ENCODE data around the gene FGR. TPM values are rescaled to one million over a fixed set of nuclear protein-coding genes. Genes with fewer than 3 reads are reported as not detected.

Gene FGR
- total and polyA plus RNA-seq, 2 experiments from 2014 or later, result 0.53 to 0.56 TPM

DNA sequence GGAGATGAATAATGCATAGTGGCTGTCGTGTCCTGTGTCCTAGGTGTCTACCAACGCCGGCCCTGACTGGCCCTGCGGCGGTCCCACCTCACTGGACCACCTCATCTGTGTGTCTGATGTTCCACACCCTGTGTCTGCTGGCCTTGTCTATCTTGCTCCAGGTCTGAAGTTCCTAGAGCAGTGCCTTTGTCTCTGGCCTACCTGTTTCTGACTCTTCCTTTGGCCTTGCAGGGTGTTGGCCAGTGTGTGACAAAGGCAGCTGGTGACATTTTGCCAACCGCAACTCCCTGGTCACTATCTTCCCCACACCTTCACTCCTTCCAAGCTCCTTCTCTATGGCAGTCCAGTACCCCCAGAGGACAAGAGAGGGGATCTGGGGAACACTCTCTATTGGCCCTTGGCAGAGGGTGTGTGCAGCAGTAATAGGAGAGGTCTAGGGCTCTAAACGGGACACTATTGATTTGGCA lies 29.7 kb downstream of the FGR start:
- H3K4me2 ChIP-seq, result peak overlapping the region; percentile 94
- no peak overlapping the region for H3K27ac ChIP-seq (ENCODE audit: low read depth)
- H2AFZ ChIP-seq, result no peak overlapping the region
- no peak for ATAC-seq
- H4K20me1 ChIP-seq (replicated peaks; ENCODE audit: insufficient read depth), result peaks cover 16% of the 10 kb centered on the region
- H3K27me3 ChIP-seq (ENCODE audit: insufficient read depth), result peaks cover 8% of the 10 kb centered on the region; the same call in 1 of the 2 replicates
- peaks cover 9% of the 10 kb centered on the region; the same call in 1 of the 2 replicates for H3F3A ChIP-seq (replicated peaks; ENCODE audit: low read depth)
- H3K36me3 ChIP-seq (ENCODE audit: insufficient read depth), result no peaks in the 10 kb centered on the region
- no peaks in the 10 kb centered on the region for H3K9me3 Mint-ChIP-seq
- no peak overlapping the region for H3K27ac Mint-ChIP-seq
- TF ChIP-seq JUNB (IDR thresholded peaks at IDR 0.05; ENCODE audit: unreplicated experiment) (no peak), ZNF331 (CRISPR knock-in tag; IDR thresholded peaks at IDR 0.05; ENCODE audit: low read depth) (no peak), CREB1 (CRISPR knock-in tag; IDR thresholded peaks at IDR 0.05; ENCODE audit: low read depth) (no peak), POLR2AphosphoS5 (IDR thresholded peaks at IDR 0.05; ENCODE audit: low read depth) (no peak), EZH2phosphoT487 (IDR thresholded peaks at IDR 0.05; ENCODE audit: unreplicated experiment) (no peak), EZH2 (IDR thresholded peaks at IDR 0.05; ENCODE audit: low read depth, unreplicated experiment) (no peak), ZNF114 (CRISPR knock-in tag; IDR thresholded peaks at IDR 0.05) (no peak), NANOG (IDR thresholded peaks at IDR 0.05; ENCODE audit: borderline replicate concordance) (no peak), STAT1 (IDR thresholded peaks at IDR 0.05; ENCODE audit: unreplicated experiment) (no peak)
- TF ChIP-seq, protein P1, sequence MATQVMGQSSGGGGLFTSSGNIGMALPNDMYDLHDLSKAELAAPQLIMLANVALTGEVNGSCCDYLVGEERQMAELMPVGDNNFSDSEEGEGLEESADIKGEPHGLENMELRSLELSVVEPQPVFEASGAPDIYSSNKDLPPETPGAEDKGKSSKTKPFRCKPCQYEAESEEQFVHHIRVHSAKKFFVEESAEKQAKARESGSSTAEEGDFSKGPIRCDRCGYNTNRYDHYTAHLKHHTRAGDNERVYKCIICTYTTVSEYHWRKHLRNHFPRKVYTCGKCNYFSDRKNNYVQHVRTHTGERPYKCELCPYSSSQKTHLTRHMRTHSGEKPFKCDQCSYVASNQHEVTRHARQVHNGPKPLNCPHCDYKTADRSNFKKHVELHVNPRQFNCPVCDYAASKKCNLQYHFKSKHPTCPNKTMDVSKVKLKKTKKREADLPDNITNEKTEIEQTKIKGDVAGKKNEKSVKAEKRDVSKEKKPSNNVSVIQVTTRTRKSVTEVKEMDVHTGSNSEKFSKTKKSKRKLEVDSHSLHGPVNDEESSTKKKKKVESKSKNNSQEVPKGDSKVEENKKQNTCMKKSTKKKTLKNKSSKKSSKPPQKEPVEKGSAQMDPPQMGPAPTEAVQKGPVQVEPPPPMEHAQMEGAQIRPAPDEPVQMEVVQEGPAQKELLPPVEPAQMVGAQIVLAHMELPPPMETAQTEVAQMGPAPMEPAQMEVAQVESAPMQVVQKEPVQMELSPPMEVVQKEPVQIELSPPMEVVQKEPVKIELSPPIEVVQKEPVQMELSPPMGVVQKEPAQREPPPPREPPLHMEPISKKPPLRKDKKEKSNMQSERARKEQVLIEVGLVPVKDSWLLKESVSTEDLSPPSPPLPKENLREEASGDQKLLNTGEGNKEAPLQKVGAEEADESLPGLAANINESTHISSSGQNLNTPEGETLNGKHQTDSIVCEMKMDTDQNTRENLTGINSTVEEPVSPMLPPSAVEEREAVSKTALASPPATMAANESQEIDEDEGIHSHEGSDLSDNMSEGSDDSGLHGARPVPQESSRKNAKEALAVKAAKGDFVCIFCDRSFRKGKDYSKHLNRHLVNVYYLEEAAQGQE (IDR thresholded peaks at IDR 0.05; ENCODE audit: unreplicated experiment), result no peak
- TF ChIP-seq, protein P2, sequence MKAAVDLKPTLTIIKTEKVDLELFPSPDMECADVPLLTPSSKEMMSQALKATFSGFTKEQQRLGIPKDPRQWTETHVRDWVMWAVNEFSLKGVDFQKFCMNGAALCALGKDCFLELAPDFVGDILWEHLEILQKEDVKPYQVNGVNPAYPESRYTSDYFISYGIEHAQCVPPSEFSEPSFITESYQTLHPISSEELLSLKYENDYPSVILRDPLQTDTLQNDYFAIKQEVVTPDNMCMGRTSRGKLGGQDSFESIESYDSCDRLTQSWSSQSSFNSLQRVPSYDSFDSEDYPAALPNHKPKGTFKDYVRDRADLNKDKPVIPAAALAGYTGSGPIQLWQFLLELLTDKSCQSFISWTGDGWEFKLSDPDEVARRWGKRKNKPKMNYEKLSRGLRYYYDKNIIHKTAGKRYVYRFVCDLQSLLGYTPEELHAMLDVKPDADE (IDR thresholded peaks at IDR 0.05), result no peak
- TF ChIP-seq, protein P3, sequence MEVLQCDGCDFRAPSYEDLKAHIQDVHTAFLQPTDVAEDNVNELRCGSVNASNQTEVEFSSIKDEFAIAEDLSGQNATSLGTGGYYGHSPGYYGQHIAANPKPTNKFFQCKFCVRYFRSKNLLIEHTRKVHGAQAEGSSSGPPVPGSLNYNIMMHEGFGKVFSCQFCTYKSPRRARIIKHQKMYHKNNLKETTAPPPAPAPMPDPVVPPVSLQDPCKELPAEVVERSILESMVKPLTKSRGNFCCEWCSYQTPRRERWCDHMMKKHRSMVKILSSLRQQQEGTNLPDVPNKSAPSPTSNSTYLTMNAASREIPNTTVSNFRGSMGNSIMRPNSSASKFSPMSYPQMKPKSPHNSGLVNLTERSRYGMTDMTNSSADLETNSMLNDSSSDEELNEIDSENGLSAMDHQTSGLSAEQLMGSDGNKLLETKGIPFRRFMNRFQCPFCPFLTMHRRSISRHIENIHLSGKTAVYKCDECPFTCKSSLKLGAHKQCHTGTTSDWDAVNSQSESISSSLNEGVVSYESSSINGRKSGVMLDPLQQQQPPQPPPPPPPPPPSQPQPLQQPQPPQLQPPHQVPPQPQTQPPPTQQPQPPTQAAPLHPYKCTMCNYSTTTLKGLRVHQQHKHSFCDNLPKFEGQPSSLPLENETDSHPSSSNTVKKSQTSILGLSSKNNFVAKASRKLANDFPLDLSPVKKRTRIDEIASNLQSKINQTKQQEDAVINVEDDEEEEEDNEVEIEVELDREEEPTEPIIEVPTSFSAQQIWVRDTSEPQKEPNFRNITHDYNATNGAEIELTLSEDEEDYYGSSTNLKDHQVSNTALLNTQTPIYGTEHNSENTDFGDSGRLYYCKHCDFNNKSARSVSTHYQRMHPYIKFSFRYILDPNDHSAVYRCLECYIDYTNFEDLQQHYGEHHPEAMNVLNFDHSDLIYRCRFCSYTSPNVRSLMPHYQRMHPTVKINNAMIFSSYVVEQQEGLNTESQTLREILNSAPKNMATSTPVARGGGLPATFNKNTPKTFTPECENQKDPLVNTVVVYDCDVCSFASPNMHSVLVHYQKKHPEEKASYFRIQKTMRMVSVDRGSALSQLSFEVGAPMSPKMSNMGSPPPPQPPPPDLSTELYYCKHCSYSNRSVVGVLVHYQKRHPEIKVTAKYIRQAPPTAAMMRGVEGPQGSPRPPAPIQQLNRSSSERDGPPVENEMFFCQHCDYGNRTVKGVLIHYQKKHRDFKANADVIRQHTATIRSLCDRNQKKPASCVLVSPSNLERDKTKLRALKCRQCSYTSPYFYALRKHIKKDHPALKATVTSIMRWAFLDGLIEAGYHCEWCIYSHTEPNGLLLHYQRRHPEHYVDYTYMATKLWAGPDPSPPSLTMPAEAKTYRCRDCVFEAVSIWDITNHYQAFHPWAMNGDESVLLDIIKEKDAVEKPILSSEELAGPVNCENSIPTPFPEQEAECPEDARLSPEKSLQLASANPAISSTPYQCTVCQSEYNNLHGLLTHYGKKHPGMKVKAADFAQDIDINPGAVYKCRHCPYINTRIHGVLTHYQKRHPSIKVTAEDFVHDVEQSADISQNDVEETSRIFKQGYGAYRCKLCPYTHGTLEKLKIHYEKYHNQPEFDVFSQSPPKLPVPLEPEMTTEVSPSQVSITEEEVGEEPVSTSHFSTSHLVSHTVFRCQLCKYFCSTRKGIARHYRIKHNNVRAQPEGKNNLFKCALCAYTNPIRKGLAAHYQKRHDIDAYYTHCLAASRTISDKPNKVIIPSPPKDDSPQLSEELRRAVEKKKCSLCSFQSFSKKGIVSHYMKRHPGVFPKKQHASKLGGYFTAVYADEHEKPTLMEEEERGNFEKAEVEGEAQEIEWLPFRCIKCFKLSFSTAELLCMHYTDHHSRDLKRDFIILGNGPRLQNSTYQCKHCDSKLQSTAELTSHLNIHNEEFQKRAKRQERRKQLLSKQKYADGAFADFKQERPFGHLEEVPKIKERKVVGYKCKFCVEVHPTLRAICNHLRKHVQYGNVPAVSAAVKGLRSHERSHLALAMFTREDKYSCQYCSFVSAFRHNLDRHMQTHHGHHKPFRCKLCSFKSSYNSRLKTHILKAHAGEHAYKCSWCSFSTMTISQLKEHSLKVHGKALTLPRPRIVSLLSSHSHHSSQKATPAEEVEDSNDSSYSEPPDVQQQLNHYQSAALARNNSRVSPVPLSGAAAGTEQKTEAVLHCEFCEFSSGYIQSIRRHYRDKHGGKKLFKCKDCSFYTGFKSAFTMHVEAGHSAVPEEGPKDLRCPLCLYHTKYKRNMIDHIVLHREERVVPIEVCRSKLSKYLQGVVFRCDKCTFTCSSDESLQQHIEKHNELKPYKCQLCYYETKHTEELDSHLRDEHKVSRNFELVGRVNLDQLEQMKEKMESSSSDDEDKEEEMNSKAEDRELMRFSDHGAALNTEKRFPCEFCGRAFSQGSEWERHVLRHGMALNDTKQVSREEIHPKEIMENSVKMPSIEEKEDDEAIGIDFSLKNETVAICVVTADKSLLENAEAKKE (CRISPR knock-in tag; IDR thresholded peaks at IDR 0.05), result no peak
- no peaks in the 10 kb centered on the region for H3K9me2 ChIP-seq (ENCODE audit: insufficient read depth)
- H3K79me2 ChIP-seq (replicated peaks; ENCODE audit: insufficient read depth), result peaks cover 22% of the 10 kb centered on the region
- H3K36me3 Mint-ChIP-seq (ENCODE audit: low read depth), result no peaks in the 10 kb centered on the region; the same call in 2 of the 3 replicates
- peaks cover 34% of the 10 kb centered on the region for H3K27me3 Mint-ChIP-seq (ENCODE audit: insufficient read depth, low read depth, poor library complexity)
- H3K4me3 ChIP-seq, result no peak overlapping the region; the same call in 1 of the 2 replicates
- H3K4me1 Mint-ChIP-seq, result peaks cover 50% of the 10 kb centered on the region
- no peak for DNase-seq (ENCODE audit: low spot score)
- H3K4me1 ChIP-seq (ENCODE audit: insufficient read depth), result peaks cover 51% of the 10 kb centered on the region
- peak overlapping the region; percentile 89 for H3K4me3 Mint-ChIP-seq

Data from GM23338 (cell line).